NCI-H345 (cell line): Measurements from ENCODE around the gene PEX14.

Source experiments
- DNase-seq: peaks from one replicate; lab custom pipeline; 2025; lab: John Stamatoyannopoulos, UW

The PEX14 gene

DNA sequence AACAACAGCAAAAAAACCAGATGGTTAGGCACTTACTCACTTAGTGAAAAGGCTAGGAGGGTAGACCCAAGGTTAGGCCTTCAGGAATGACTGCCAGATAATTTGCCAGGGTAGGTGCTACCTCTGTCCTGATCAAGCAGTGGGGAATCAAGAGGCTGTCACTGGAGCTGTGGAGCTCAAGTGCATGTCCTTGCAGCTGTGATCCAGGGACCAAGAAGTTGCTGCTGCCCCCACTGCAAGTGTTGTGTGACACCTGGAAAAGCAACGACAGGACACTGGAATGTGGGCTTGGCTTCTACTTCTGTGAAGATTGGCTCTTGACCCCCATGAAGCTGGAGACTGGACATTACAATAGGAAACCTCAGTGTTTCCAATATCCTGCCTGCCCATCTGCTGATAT lies 72.1 kb downstream of the PEX14 start:
- no peak for DNase-seq

DNA sequence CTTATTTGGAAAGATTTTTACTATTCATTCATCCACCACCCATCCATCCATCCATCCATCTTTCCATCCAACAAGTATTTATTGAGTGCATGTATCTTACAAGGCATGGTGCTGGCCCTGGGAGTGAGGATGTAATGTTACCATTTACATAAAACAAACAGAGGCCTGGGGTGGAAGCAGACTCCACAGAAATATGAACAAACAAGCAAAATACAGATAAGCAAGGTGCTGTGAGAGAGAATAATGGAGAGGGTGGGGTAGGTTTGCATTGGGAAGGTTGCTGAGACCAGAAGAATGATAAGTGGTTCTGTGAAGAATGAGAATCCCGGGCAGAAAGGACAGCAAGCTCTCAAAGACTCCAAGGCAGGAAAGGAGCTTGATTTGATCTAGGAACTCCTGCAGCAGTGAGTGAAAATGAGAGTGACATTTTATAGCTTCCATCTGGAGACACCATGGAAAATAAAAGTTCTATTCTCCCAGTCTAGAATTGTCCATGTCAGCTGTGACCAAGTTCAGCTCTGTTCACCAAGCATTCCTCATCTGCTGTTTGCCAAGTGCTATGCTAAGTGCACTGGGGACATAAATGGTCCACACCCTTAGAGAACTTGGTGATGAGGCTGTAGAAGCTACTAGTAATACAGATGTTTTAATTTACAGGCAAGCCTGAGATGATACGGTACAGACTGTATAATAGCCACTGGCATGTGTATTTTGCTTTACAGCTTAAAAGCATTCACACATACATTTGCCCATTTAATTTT lies 75.3 kb downstream of the PEX14 start:
- DNase-seq, result no peak

DNA sequence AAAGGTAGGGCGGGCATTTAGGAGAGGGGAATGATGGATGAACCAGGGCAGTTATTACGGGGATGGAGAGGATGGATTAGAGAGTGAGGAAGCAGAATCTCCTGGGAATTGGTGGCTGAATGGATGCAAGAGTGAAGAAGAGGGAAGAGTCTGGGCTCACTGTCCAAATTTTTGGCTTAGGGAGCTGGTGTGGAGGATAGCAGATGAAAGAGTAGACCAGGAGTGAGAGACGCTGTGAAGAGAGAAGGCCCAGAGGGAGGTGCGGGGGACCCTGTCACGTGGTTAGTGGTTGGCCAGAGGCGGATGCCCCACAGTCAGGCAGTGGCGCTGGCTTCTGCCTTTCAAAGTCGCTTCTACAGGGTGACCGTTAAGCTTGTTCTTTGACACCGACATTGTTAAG lies 78.4 kb downstream of the PEX14 start:
- DNase-seq, result no peak

- no peak for DNase-seq
Measured at GRCh38 chr1:10555635-10556429, 81.1 kb downstream of the PEX14 start.

GRCh38 chr1:10556430-10557005 lies 81.8 kb downstream of the PEX14 start:
- DNase-seq, result no peak

DNA sequence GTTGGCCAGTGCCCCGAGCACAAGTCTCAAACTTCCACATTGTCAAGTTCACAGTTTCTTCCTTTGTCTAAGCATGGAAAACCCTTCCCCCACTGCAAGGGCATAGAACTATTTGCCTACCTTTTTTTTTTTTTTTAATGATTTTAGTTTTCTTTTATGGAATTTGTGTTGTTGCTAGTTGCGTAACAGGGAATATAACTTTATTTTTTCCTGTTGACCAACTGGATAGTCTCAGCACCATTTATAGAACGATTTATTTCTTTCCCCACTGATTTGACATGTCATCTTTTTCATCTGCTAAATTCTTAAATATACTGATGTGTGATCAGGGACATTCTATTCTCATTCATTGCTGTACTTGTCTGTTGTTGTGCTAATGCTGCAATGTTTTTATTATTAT lies 83.0 kb downstream of the PEX14 start:
- no peak for DNase-seq

DNA sequence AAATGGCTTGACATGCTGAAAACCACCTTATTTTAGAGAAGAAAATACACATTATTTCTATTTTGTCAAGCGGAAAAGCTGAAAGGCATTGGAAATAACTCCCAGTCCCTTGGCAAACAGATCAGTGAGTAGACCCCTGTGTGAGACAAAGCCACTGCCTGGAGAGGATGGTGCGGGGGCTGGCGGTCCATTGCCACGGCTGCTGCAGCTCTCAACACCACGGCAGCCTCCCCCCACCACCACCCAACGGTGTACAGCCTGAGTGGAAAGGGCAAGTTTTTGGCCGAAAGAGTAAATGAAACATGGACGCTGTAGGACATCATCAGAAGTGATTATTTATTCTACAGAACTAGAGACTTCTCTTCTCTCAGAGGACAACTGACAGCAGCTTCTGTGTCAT lies 84.6 kb downstream of the PEX14 start:
- no peak for DNase-seq

DNA sequence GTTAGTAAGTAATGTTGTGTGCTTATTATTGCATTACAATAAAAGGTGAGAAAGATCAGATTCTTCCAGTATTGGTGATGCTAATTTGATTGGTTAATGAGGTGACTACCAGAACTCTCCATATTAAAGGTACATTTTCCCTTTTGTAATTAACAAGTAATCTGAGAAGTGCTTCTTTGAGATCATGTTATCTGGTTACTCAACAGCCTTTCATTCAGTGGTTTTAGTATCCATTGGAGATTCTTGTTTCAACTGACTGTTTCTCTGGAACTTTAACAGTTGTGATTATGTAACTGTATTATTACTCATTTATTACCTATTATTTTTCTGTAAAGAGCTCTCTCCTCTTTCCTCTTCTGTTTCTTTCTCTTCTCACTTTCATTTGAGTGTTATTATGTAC lies 86.7 kb downstream of the PEX14 start:
- DNase-seq, result no peak

- no peak for DNase-seq
Measured at GRCh38 chr1:10561955-10562354, 87.2 kb downstream of the PEX14 start.

GRCh38 chr1:10564063-10564462 lies 89.3 kb downstream of the PEX14 start:
- no peak for DNase-seq

- no peak for DNase-seq
Measured at GRCh38 chr1:10569531-10569930, 94.8 kb downstream of the PEX14 start.

GRCh38 chr1:10575616-10576015 lies 100.9 kb downstream of the PEX14 start:
- DNase-seq, result no peak

DNA sequence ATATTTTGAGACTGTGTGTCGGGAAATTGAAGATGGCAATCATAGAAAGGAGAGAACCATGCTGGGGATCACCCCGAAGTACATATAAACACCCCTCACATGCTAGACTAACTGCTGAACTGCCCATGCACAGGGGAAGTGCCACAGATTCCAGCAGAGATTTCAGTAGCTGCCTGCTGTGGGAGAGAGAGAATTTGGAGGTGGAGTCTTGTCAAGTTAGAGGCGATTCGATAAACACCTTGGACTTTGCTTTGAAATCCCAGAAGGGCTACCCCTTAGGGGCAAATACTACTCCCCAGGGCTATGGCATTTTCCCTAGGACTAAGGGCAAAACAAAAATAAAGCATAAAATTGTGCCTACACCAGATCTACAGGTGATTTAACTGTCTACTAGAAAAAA lies 103.3 kb downstream of the PEX14 start:
- no peak for DNase-seq

DNA sequence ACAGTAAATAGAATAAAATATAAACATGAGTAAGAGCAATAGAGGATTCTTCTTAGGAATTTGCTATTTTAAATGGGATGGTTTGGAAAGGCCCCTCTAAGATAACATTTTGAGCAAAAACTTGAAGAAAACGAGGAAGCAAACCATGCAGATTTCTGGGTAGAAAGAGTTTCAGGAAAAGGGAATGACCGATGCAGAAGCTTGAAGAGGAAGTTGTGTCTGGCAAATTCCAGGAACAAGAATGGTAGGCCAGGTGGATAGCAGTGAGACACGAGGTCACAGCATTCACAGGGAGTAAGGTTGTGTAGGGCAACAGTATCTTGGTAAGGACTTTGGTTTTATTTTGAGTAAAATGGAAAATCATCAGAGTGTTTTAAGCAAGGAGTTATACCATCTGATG lies 108.9 kb downstream of the PEX14 start:
- DNase-seq, result no peak

DNA sequence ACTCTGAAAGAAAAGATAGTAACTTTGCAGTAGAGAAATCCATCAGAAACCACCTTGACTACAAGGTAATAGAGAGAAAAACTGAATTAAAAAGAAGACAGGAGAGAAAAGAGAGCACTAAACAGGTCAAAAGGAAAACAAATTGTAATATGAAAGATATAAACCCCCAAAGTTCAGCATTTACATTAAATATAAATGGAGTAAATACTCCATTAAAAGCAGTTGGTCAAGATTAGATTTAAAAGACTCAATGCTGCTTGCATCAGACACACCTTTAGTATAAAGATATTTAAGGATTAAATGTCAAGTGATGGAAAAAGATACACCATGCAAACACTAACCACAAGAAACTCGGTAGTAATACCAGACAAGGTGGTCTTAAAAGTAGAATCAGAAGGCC lies 110.5 kb downstream of the PEX14 start:
- no peak for DNase-seq

DNA sequence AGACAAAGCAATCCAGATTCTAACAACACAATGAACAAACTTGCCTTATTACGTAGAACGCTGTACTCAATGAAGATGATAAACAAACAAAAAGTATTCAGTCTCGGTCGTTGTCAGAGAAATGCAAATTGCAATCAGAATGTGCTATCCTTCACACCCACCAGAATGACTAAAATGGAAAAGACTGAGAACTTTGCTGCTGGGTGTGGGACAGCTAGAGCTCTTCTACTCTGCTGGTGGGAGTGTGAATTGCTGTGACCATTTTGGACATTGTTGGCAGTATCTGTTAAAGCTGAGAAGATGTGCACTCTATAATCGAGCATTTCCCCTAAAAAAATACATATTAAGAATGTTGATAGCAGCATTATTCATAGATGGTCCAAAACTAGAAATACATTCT lies 111.4 kb downstream of the PEX14 start:
- DNase-seq, result no peak

- DNase-seq, result no peak
Measured at GRCh38 chr1:10588640-10589039, 113.9 kb downstream of the PEX14 start.

GRCh38 chr1:10589074-10589473 lies 114.3 kb downstream of the PEX14 start:
- no peak for DNase-seq

GRCh38 chr1:10591010-10591409 lies 116.3 kb downstream of the PEX14 start:
- no peak for DNase-seq

GRCh38 chr1:10592373-10592772 lies 117.6 kb downstream of the PEX14 start:
- no peak for DNase-seq

DNA sequence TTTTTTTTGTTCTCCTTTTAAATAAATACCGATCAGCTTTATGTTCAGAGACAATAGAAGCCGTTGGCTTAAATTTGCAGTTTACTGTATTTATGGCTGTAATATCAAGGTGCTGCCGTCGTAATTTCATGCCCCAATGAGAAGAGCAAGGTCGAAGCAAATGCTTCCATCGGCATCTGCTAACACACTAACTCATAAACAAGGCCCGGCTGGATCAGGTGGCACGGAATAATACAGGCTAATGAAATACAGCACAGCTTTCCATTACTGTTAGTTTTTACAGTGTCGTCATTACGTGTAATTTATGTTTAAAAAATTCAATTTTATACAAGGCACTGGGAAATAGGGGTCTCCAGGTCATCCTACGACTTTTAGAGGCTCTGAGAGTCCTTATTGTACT lies 119.0 kb downstream of the PEX14 start:
- DNase-seq, result no peak

DNA sequence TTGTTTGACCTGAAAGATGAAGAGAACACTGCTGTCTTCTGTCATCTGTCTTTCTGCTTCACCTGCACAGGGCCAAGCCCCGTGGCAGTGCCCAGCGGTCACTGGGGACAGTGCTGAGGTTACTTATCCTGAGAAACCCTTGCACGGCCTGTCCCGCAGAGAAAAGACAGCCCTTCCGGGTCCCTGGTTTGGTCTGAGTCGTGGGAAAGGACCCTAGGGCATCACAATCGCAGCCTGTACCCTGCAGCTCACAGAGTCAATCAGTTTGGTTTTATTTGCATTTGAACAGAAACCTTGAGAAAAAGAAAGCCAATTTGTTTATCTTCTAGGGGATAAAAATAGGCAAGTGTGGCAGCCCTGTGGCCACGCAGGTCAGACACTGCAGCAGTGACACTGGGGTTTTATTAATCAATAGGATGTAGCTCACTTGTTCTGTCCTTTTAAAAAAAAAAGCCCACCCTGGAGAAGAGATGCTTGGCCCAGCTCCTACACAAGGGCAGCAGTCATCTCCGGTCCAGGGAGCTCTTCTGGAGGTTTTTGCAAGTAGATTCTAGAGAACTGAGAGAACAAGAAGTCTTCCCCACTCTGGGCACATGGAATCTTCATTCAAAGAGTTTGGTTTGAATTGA lies 120.0 kb downstream of the PEX14 start:
- DNase-seq, result no peak

- DNase-seq, result no peak
Measured at GRCh38 chr1:10596780-10597179, 122.0 kb downstream of the PEX14 start.
